Ammon's horn (tissue), 1 donor: ENCODE results near the gene CNGB1.
"Not testable (repeated sequence)": the region's sequence is repeated elsewhere in the genome, so short reads cannot be mapped to it uniquely, and the experiment has no call there.

Experiments
- DNase-seq: peaks from one replicate; pipeline ENCODE4 v3.0.0-alpha.2; 2016; ENCODE audit warnings: low spot score

Gene CNGB1

DNA sequence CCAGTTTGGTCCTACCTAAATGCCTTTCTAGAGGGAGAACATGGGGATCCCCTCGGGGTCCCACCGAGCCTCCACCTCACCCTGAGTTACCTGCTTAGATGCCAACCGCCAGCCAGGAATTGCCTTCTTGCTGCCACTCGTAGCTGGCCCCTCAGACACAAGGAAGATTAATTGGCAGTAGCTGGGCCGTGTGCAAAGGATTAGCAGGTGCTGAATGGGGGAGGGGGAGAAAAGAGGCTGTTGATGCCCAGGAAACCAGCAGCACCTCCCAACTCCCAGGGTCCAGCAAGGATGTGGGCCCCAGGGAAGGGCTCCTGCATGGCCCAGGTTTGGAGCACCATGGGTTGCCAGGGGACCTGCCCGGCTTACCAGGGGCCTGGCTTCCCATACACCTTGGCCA, at the start of gene CNGB1:
Gene CNGB1 (minus strand): TSS at position 159 of the 400 bp plus-strand sequence. CDS start 3,842 bp downstream, outside the sequence.
- DNase-seq = no peak

DNA sequence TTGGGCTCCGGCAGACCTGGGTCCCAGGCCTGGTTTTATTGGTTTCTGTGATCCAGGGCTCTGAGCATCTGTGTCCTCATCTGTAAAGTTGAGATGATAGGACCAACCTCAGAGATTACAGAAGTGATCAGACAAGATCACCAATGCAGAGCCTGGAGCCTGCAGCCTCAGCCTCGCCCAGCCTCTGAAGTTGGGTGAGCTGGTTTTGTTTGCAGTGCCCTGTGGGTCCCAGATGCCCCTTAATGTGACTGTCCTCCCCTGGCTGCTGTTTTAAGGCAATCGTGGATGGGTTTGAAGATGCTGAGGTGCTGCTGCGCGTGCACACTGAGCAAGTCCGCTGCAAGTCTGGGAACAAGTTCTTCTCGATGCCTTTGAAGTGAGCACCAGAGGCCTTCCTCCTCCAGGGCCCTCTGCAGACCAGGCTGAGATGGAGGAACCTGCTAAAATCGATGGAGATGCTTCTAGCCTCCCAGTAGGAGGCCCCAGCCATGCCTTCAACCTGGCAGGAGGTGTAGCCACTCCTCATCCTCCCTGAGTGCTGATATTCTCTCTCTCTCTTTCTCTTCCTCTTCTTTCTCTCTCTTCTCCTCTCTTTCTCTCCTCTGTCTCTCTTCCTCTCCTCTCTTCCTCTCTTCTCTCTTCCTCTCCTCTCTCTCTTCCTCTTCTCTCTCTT, 49.1 kb upstream of the CNGB1 start:
- no peak for DNase-seq

GRCh38 chr16:58018803-58019202, 47.9 kb upstream of the CNGB1 start:
- DNase-seq = no peak

- DNase-seq = no peak
Observed at GRCh38 chr16:58016840-58017446, 46.0 kb upstream of the CNGB1 start.

GRCh38 chr16:58013201-58013956, 42.5 kb upstream of the CNGB1 start:
- DNase-seq = no peak

DNA sequence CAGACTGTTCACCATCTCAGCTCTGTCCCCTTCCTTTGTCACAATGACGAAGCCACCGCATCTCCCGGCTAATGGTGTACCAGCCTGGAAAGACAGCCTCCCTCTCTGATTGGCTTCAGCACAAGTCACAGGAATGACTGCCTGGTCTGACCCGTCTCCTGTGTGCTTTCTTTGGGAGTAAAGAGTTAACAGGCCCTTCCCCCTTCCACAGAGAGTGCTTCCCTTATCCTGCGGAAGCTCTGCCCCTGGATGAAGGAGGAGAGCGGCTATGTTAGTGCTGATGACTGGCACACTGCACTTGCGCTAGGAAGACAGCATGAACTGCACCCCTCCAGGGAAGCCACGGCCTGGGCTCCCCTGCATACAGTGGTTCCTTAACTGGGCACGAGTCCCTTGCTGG, 41.6 kb upstream of the CNGB1 start:
- DNase-seq = no peak

GRCh38 chr16:58011652-58012051, 40.7 kb upstream of the CNGB1 start:
- no peak for DNase-seq

- DNase-seq = no peak
Observed at GRCh38 chr16:58010886-58011285, 40.0 kb upstream of the CNGB1 start.

GRCh38 chr16:58009856-58010416, 39.0 kb upstream of the CNGB1 start:
- no peak for DNase-seq

DNA sequence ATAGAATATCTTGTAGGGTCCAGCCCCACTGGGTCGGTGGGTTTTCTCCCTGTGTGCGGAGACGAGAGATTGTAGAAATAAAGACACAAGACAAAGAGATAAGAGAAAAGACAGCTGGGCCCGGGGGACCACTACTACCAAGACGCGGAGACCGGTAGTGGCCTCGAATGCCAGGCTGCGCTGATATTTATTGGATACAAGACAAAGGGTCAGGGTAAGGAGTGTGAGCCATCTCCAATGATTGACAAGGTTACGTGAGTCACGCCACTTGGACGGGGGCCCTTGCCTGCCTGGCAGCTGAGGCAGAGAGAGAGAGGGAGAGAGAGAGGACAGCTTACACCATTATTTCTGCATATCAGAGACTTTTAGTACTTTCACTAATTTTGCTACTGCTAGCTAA, 33.8 kb upstream of the CNGB1 start:
- not testable (repeated sequence) for DNase-seq

- DNase-seq = no peak
Observed at GRCh38 chr16:58002936-58003335, 32.0 kb upstream of the CNGB1 start.

DNA sequence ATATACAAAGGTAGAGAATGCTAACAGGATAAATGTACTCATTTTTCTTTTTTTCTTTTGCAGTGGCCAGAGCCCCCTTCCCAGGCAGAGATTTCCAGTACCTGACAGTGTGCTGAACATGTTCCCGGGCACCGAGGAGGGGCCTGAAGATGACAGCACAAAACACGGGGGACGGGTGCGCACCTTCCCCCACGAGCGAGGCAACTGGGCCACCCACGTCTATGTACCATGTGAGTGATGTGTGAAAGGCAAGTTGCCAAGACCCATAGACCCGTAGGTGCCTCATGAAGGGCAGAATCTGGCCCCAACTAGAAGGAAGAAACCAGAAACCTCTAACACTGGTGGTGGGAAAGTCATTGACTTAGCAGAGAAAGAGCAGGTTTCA, 31.5 kb upstream of the CNGB1 start:
- no peak for DNase-seq

DNA sequence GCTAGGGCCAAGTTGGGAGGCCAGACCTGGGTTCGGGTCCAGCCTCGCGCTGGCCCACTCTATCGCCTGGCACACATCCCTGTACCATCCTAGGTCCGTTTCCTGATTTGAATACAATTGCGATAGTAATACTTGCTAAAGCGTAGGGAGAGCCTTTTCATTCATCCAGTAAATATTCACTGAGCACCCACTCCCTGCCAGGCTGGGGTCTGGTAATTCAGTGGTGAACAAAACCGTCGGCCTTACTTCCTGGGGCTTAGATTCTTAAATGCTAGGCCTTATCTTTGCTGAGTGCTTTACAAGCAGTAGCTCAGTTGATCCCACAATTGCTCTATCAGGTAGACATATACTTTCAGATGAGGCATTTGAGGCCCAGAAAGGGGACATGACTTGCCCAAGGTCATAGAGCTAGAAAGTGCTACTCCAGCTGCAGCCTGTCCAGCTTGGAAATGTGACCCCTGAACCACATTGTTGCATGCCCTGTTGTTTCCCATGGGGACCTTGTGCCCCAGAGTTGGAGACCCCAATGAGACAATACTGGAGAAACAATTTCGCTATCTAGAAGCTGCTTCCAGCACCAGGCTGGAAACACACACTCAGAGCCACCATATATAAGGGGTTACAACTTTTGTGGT, 31.0 kb upstream of the CNGB1 start:
- DNase-seq = no peak

DNA sequence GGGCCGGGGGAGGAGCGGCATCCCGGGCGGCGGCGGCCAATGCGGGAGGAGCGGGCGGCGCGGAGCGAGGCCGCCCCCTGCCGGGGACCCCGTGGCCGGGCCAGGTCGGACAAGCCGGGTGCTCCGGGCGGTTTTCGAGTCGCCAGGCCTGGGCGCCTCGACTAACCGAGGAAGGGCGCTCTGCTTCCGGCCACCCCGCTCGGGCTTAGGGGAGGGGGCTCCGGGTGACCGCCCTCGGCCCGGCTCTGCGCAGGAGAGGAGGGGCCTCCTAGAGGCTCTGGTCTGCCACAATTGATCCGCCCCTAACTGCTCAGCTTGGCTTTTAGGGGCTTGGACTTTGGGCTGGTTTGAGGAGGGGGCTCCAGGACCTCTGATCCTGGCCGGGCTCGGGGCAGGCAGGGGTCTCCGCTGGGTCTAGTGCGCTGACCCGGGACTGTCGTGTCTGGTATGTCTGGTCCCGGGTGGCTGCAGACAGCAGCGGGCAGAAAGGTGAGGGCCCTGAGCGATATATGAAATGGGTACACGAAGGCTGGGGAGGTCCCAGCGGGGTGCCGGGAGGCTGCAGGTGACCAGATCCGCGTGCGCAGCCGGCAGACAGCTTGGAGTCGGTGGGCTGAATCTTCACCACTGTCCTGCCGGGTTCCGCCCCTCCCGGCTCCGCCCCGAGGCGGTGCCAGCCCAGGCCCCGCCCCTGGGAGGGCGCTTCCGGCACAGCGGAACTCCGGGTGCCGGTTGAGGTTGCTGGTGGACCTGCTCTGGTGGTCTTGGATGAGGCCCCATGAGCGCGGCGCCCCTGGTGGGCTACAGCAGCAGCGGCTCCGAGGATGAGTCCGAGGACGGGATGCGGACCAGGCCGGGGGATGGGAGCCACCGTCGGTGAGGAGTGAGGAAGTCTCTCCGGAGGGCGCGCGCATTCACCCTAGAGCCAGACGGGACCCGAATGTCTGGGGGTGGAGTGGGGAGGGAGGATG, 30.1 kb upstream of the CNGB1 start, which contains the start of gene USB1:
Gene USB1 (plus strand): TSS at position 702 of the 971 bp plus-strand sequence. CDS start 77 bp downstream, at position 779.
- peak; percentile 90 for DNase-seq

DNA sequence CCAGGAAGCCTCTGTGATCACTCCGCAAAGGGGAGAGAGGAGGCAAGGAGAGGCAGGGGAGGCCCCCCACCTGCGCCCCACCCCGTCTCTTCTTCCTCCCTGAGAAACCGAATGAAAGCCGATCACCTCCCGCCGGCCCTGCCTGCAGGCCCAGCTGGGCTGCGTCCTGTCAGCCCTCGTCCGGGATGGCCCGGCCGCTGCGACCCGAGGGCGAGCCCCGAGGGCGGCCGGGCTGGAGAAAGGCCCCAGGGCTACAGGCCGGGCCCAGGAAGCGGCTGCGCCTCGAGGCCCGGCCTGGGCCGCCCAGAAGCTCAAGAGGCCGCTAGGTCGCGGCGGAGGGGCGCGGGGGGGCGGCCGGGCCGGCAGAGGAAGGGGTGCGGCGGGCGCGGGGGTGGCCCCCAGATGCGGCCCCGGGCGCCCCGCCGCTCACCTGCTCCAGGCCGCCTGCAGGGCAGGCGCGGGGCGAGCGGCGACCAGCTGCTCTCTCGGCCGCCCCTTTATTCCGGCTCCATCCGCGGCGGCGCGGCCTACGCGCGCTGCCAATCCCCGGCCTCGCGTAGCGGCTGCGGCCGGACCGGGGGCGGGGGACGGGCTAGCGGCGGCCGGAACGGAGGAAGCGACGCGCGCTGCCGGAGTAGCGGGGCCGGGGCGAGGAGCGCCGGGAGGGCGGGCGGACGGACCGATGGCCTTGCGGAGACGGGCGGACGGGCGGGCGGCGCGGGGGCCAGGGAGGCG, 29.2 kb upstream of the CNGB1 start, which contains the start of gene ZNF319:
Gene ZNF319 (minus strand): TSS at position 702 of the 735 bp plus-strand sequence. CDS start 2,407 bp downstream, outside the sequence.
- no peak for DNase-seq

DNA sequence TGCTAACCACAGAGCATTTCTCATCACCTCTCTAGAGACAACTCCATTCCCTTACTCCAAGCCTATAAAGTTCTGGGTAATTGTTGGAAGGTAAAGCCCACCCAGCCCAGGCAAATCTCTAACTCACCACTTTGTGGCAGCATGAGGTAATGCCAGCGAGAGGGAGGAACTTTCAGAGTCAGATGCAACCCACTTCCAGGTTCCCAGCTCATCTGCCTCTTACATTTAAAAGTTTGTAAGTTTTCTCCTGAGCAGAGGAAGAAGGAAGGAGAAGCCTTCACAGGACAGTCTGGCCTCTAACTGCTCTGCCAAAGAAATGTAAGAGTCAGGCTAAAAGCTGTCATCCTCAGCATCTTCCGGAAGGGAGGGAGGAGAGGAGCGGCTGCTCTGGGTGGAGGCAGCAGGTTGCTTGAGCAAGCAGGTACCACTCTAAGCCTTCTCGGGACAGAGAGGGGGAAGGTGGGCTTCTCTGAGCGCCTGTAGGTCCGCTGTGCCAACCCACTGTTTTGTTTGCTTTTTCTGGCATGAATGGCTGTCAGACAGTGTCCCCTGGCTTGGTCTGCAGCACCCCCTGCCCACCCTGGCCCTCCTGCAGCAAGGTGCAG, 28.5 kb upstream of the CNGB1 start:
- no peak for DNase-seq

DNA sequence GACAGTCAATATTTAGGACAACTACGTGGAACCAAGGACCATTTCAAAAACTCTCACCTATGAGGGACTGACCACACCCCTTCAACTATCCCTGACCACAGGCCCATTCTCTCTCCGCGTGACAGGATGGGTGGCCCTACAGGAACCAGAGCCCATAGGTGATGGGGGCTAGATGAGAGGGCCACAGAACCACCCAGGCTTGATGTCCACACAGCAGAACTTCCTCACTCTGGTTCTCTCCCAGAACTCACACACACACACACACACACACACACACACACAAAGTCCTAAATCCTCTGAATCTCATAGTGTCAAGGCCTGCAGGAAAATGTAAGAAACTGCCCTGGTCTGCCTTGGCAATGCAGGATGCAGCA, 28.1 kb upstream of the CNGB1 start:
- no peak for DNase-seq

DNA sequence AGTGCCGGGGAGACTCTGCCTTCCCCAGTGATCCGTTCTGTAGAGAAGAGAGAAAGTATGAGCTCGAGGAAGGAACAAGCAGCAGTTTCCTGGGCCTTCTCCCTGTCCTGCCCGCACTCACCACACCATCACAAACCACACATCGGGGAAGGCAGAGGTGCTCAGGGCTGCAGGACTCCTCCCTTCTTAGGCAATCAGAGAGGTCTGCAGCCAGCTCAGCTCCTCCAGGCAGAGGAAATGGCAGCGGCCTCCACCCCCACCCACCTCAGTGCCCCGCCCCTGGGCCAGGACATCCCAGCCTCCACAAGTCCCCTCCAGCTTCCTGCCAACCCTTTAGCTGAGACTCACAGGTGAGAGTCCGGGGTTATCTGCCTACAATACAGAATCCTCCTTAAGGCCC, 27.6 kb upstream of the CNGB1 start:
- no peak for DNase-seq

GRCh38 chr16:57997528-57998265, 26.8 kb upstream of the CNGB1 start:
- DNase-seq = no peak
